Right kidney (tissue), 1 donor: ENCODE data around the gene WWOX.

ENCODE experiments used
- DNase-seq: peaks from one replicate; pipeline ENCODE4 v3.0.0-alpha.2; 2016

WWOX gene

GRCh38 chr16:78695391-78695790 lies 595.9 kb downstream of the WWOX start:
- no peak for DNase-seq

GRCh38 chr16:78696797-78697196 lies 597.3 kb downstream of the WWOX start:
- DNase-seq = no peak

DNA sequence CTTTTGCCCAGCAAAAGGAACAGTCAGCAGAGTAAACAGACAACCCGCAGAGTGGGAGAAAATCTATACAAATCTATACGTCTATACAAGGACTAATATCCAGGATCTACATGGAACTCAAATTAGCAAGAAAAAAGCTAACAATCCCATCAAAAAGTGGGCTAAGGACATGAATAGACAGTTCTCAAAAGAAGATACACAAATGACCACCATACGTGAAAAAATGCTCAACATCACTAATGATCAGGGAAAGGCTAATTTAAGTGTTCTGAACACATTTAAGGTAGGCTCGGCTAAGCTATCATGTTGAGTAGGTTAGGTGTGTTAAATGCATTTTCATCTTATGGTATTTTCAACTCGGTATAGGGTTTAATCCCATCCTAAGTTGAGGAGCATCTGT lies 598.0 kb downstream of the WWOX start:
- DNase-seq = no peak

GRCh38 chr16:78703936-78704335 lies 604.5 kb downstream of the WWOX start:
- DNase-seq = no peak

GRCh38 chr16:78704416-78704815 lies 605.0 kb downstream of the WWOX start:
- no peak for DNase-seq

GRCh38 chr16:78705694-78706093 lies 606.2 kb downstream of the WWOX start:
- DNase-seq = no peak

GRCh38 chr16:78706637-78707036 lies 607.2 kb downstream of the WWOX start:
- DNase-seq = no peak

DNA sequence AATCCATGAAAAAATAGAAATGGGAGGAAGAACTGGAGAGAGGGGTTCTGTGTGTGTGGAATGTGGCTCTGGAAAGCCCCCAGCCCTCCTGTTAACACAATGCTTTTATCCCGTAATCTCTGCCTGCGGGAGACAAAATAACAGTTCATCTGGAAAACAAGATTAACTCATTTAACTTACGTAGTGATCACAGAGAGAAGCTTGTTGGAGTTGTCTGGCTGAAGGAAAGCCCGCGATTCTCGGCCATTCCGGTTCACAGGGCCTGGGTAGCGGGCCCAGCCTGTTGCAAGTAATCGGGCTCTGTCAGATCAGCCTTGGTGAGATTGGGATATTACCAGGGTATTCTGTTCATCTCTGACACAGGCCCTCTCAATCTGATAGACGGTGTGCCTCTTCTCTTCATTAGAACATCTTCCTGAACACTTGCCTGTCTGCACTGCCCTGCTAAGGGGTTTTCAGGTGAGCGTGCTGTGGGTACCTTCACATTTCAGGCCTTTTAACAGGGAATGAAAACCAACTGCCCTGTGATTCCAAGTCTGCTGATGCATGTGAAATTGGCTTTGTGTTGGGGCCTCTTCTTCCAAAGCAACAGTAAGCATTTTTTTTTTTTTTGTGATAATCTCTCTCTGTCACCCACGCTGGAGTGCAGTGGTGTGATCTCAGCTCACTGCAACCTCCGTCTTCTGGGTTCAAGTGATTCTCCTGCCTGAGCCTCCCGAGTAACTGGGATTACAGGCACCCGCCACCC lies 609.9 kb downstream of the WWOX start:
- DNase-seq = no peak

DNA sequence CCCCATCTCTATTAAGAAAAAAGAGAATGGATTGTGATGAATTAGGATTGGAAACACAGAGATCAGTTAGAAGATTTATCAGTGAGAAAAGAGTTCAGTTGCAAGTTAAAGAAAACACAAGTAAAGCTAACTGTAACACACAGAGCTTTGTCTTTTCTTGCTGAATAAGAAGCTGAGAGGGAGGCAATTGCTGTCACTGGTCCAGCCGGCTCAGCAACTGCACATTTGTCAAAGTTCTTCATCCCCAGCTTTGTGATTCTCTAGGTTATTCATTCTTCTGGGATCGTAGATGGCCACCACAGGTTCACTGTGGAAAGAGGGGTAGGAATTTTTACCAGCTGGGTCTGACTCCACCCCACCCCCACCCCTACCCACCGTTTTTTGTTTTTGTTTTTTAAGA lies 615.7 kb downstream of the WWOX start:
- no peak for DNase-seq

- DNase-seq = no peak
Observed at GRCh38 chr16:78715673-78716072, 616.2 kb downstream of the WWOX start.

- no peak for DNase-seq
Observed at GRCh38 chr16:78718141-78718540, 618.7 kb downstream of the WWOX start.

DNA sequence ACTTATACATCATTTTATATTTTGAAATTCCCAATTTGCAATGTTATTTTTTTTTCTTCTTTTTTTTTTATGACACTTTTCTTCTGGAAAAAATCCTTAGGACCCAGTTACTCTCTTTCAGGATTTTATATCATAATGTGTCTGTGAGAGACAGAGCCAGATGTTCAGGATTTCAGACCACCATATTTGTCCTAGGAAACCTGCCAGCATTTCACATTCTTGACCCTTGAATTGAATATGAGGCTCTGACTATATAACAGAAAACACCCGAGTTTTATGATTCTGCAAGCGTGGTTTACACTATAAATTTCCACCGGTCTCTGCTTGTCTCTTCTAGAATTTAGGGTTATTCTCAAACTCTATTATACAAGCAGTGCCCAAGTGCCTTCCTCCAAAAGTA lies 621.0 kb downstream of the WWOX start:
- DNase-seq = no peak

- no peak for DNase-seq
Observed at GRCh38 chr16:78727536-78727935, 628.1 kb downstream of the WWOX start.

DNA sequence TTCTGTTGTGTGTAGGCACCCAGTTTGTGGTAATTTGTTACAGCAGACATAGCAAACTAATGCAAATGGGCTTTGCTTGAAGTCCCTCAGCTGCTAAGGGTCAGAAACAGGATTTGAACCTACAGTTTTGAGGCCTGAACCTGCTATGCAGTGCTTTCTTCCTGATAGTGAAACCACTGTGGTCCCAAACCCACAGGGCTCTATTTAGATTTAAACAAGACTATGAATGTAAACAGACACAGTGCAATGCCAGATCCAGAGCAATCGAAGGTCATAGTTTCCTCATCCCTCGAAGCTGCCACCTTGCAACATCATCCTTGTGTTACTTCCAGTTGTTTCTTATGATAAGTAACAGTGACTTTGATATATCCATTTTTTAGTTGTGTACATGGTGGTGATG lies 630.2 kb downstream of the WWOX start:
- no peak for DNase-seq

DNA sequence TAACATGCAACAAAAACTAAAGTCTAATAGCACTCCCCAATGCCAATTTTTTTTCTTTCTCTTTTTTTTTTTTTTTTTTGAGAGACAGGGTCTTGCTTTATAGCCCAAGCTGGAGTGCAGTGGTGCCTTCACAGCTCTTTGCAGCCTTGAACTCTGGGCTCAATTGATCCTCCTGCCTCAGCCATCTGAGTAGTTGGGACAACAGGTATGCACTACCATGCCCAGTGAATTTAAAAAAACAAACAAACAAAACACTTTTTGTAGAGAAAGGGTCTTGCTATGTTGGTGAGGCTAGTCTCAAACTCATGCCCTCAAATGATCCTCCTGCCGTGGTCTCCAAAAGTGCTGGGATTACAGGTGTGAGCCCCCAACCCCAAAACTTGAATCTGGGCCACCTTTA lies 632.3 kb downstream of the WWOX start:
- no peak for DNase-seq

DNA sequence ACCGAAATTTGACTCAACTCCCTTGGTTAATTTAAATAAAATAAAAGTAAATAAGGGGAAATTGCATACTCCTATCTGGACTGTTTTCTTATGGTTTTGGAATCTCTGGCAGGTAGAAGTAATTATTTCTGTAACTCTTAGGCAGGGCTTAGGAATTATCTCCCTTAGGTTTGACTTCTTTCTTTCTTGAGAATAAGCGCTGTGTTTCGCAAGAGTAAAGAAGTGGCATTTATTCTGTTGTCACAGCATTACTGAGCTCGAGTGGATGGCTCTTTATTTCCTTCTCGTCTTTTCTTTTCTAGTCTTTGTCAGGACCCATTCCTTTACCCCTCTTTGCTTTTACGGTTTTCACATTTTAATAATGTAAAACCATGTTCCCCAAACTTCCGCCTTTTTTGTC lies 633.2 kb downstream of the WWOX start:
- DNase-seq = no peak

GRCh38 chr16:78735337-78735736 lies 635.9 kb downstream of the WWOX start:
- DNase-seq = no peak

DNA sequence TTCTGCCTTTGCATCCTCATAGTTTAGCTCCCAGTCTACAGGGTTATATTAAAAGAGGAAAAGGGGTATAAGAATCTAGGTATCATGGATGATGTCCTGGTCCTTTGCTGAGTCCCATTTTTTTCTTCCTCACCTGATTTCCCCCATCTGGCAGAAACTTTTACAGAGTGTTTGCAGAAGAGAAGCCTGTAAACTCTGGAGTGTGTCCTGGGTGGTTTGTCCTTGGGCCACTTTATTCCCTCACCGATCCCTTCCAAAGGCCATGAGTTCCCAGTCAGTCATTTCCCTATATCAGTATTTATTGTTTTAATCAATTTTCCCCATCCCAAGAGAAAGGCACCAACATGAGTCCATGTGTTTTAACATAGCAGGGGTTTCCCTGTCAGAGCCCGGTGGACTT lies 638.2 kb downstream of the WWOX start:
- DNase-seq = no peak

DNA sequence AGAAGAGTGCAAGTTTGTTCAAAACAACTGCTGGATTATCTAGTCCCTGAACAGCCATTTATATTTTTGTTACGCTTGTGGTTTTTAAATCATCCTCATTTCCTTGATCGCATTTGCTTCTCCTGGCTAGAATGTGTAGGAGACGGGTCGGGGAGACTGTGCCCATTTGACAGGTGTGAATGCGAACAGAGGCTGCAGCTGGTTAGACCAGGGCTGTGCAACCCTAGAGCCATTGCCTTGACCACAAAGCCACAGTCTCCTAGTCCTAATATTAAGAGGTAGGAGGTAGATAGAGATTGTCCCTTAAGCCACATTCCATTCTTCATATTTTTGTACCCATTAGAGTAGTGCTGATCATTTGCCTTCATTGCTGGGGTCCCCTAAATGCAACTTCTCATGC lies 639.1 kb downstream of the WWOX start:
- no peak for DNase-seq

GRCh38 chr16:78740269-78740668 lies 640.8 kb downstream of the WWOX start:
- no peak for DNase-seq

DNA sequence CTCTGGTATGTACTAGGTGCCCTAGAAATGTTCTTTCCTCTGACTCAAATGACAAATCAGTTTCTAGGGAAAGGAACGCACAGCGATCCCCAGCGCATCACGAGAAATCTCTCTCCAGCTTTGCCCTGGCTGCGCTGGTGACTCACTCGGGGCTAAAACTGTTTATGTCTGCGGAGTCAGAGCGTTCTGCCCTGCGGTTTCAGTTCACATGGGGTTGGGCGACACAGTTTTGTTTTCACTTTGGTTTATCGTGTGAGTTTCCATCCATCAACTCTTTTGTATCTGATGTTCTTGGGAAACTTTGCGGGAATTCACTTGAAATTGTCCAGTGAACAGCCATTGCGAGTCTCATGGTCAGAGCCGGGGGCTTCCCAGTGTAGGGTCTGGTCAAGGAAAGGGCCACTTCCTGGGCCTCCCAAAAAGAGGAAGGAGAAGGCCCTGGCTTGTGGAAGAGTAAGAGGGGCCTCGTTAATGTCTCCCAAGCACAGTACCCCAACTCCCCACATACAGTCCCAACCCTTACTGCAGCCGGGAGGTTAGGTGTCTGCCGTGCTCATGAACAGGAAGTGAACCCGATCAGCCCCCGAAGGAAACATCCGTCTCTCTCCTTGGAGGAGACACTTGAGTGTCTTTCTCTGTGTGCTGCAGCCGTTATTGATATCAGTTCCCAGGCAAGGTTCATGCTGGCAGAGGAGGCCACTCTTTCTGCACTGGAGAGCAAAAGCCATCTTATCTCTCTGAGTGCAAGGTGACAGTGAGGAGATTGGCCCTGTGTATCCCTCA lies 643.2 kb downstream of the WWOX start:
- no peak for DNase-seq

- no peak for DNase-seq
Observed at GRCh38 chr16:78743556-78743955, 644.1 kb downstream of the WWOX start.

DNA sequence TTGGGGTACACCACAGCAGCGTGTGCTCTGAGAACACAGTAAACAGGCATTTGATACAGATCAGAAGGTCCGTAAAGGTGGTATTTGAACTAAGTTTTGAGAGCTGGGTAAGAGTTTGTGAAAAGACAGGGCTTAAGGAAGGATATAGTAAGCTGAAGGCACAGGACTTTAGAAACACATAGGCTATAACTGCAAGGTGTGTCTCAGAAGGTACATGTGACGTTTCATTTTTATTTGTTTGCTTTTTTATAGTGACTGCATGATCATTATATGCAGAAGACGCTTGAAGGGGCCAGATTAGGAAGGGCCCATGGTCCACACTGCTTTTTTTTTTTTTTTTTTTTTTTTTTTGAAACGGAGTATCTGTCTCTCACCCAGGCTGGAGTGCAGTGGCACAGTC lies 644.6 kb downstream of the WWOX start:
- DNase-seq = no peak

DNA sequence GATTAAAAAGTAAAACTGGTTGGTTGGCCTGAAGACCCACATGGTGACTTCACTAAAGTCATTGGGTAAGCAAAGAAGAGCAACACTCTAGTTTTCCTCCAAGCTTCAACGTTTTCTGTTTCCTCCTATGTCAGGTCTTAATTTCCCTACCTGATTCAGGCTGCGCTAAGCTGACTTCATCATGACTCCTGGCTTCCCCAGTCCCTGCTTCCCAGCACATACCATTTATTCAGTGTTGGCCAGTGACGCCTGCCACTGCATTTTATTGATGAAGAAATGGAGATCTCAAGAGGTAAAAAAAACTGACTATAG lies 645.3 kb downstream of the WWOX start:
- no peak for DNase-seq
